Body of pancreas (tissue), 4 donors: Measurements from ENCODE around the gene ASB12.
"Not testable (repeated sequence)": the region's sequence is repeated elsewhere in the genome, so short reads cannot be mapped to it uniquely, and the experiment has no call there.

Source experiments
- POLR2A ChIP-seq, 3 donors: fragments of 450-650 bp; IDR thresholded peaks; one replicate each; pipeline ENCODE4 v1.6.1; 2016; ENCODE audit warnings: antibody characterized with exemption in 3 of 3, mild to moderate bottlenecking in 2 of 3
- TF ChIP-seq, protein P1 (sequence below), 7 experiments: fragments of 450-650 bp in 4 of 7; fragments of 200-600 bp in 3 of 7; sonication (generic) in 3 of 7; IDR thresholded peaks; one replicate each; pipeline ENCODE4 v1.5.1; 2016 to 2019; ENCODE audit warnings: antibody characterized with exemption in 7 of 7

DNA sequence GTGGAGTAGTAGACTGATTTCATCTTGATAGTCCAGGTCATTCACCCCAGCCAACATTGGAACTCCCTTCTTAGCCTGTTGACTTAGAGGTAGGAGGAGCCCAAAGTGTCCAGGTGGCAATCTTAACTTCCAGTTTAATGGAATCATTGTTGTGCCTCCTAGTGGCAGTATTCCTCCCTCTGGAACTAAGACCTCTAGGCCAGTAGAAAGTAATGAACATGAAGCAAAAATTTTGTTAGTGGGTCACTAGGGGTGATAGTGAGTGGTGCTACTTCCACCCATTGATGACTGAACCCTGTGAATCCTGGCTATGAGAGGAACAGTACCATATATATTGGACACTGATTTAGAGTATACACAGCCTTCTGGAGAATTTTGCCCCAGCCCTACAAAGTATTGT lies 16.4 kb downstream of the ASB12 start:
- not testable (repeated sequence) for TF ChIP-seq POLR2A (IDR thresholded peaks at IDR 0.05)
- TF ChIP-seq, protein P1, sequence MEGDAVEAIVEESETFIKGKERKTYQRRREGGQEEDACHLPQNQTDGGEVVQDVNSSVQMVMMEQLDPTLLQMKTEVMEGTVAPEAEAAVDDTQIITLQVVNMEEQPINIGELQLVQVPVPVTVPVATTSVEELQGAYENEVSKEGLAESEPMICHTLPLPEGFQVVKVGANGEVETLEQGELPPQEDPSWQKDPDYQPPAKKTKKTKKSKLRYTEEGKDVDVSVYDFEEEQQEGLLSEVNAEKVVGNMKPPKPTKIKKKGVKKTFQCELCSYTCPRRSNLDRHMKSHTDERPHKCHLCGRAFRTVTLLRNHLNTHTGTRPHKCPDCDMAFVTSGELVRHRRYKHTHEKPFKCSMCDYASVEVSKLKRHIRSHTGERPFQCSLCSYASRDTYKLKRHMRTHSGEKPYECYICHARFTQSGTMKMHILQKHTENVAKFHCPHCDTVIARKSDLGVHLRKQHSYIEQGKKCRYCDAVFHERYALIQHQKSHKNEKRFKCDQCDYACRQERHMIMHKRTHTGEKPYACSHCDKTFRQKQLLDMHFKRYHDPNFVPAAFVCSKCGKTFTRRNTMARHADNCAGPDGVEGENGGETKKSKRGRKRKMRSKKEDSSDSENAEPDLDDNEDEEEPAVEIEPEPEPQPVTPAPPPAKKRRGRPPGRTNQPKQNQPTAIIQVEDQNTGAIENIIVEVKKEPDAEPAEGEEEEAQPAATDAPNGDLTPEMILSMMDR (IDR thresholded peaks at IDR 0.05) = peak in 4 of 7 experiments; percentile 18 to 54 (median 24)
